Left lung (tissue), 10 donors: Measurements from ENCODE around the gene SLC6A18. TPM values are rescaled to one million over a fixed set of nuclear protein-coding genes. Genes with fewer than 3 reads are reported as not detected.

Source experiments
- ATAC-seq: fragments of 200-7000 bp; cut with Tn5 transposase; one replicate; pipeline ENCODE4 v1.9.1; 2020; ENCODE audit warnings: moderate library complexity
- DNase-seq, 4 donors: peaks; one replicate each; pipeline ENCODE4 v3.0.0-alpha.2; 2013 to 2020
- H3K27ac ChIP-seq, 2 donors: fragments of 200-600 bp; sonication (generic) in 1 of 2; one replicate each; pipeline versions ENCODE4 v1.5.0 to v1.8.0; 2020 to 2021
- H3K27me3 ChIP-seq, 2 donors: fragments of 200-600 bp; sonication (generic) in 1 of 2; one replicate each; pipeline versions ENCODE4 v1.5.0 to v1.8.0; 2020 to 2021
- H3K36me3 ChIP-seq, 2 donors: fragments of 200-600 bp; sonication (generic) in 1 of 2; one replicate each; pipeline versions ENCODE4 v1.5.0 to v1.8.0; 2020 to 2021
- H3K4me1 ChIP-seq, 2 donors: fragments of 200-600 bp; one replicate each; pipeline ENCODE4 v1.8.0; 2021
- H3K4me3 ChIP-seq, 2 donors: fragments of 200-600 bp; sonication (generic) in 1 of 2; one replicate each; pipeline versions ENCODE4 v1.5.0 to v1.8.0; 2020 to 2021; ENCODE audit warnings: mild to moderate bottlenecking in 1 of 2
- H3K9me3 ChIP-seq, 2 donors: fragments of 200-600 bp; sonication (generic) in 1 of 2; one replicate each; pipeline versions ENCODE4 v1.5.0 to v1.8.0; 2020 to 2021
- intact Hi-C, 2 donors: fragments of 100-400 bp; cut with DNase I; formaldehyde crosslinking; loops; one replicate each; pipeline versions ENCODE4 v1.11.2 to v1.14.2; 2022
- polyA plus RNA-seq, 6 donors: library from polyadenylated mRNA; unstranded; fragments of 120-200 nt; gene quantifications; one replicate each; pipeline ENCODE4 v1.2.1, GENCODE V29; 2013; ENCODE audit not compliant: insufficient read length in 6 of 6
- total RNA-seq, 2 donors: library from RNA; stranded (reverse); fragmentation: NEBNext Ultra II Directional; extraction: Animal tissue kit (Norgen Biotek cat#: 25700); gene quantifications; one replicate each; pipeline ENCODE4 v1.2.1, GENCODE V29; 2021
- TF ChIP-seq, protein P1 (sequence below), 2 donors: fragments of 200-600 bp; sonication (generic) in 1 of 2; IDR thresholded peaks; one replicate each; pipeline versions ENCODE4 v1.5.0 to v1.8.0; 2021; ENCODE audit warnings: antibody characterized with exemption in 2 of 2
- donor health status: DM: no; HTN: yes; CAD: no.
- donor health status: DM: no; HTN: no; CAD: no.

Gene SLC6A18
- total and polyA plus RNA-seq, 8 donors = 0.18 TPM; not detected in 7

DNA sequence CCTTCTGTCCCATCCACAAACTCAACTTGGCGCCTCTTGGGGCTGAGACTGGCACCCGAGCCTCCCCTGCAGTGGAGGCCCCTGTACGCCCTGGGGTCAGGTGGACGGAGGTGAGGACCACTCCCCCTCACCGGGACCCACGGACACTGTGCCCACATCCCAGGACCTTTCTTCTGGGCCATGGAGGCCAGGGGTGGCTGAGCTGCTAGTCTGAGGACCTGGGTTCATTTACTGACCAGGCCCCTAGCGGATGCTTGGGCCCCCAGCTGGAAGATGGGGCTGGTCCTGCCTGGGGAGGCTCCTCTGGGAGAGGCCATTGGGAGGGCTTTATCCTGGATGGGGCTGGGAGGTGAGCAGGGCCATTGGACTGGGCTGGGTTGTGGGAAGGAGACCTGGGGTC, 40.7 kb upstream of the SLC6A18 start:
- no peaks in the 10 kb centered on the region for H3K9me3 ChIP-seq
- ATAC-seq = no peak
- H3K27me3 ChIP-seq = peaks cover 0 to 41% of the 10 kb centered on the region in 2 donors
- no peaks in the 10 kb centered on the region for H3K36me3 ChIP-seq
- TF ChIP-seq, protein P1, sequence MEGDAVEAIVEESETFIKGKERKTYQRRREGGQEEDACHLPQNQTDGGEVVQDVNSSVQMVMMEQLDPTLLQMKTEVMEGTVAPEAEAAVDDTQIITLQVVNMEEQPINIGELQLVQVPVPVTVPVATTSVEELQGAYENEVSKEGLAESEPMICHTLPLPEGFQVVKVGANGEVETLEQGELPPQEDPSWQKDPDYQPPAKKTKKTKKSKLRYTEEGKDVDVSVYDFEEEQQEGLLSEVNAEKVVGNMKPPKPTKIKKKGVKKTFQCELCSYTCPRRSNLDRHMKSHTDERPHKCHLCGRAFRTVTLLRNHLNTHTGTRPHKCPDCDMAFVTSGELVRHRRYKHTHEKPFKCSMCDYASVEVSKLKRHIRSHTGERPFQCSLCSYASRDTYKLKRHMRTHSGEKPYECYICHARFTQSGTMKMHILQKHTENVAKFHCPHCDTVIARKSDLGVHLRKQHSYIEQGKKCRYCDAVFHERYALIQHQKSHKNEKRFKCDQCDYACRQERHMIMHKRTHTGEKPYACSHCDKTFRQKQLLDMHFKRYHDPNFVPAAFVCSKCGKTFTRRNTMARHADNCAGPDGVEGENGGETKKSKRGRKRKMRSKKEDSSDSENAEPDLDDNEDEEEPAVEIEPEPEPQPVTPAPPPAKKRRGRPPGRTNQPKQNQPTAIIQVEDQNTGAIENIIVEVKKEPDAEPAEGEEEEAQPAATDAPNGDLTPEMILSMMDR (IDR thresholded peaks at IDR 0.05) = no peak
- H3K27ac ChIP-seq = no peak overlapping the region
- DNase-seq = peak in 2 of 4 donors; percentile 26 to 55
- intact Hi-C loops = no loop called here
- no peak overlapping the region for H3K4me3 ChIP-seq
- no peaks in the 10 kb centered on the region for H3K4me1 ChIP-seq

DNA sequence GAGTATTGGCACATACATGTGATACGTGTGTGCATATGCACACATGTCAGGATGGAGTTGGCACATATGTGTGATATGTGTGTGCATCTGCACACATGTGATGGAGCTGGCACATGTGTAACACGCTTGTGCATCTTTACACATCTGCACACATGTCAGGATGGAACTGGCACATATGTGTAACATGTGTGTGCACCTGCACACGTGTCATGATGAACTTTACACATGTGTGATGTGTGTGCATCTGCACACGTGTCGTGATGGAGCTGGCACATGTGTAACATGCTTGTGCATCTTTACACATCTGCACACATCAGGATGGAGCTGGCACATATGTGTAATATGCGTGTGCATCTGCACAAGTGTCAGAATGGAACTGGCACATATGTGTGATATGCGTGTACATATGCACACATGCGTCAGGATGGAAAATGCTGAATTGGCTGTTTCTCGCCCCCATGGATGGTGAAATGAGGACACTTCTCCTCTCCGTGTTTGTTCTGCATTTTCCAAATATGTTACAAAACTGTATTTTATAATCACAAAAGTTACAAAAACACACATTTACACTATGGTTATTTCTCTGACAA, 40.0 kb upstream of the SLC6A18 start:
- ATAC-seq (no peak), DNase-seq (peak in 1 of 4 donors; percentile 9)
- TF ChIP-seq, protein P1 (IDR thresholded peaks at IDR 0.05) = no peak
- no peak overlapping the region for H3K27ac ChIP-seq
- no peaks in the 10 kb centered on the region for H3K4me1 ChIP-seq
- H3K27me3 ChIP-seq = peaks cover 0 to 48% of the 10 kb centered on the region in 2 donors
- H3K4me3 ChIP-seq = no peak overlapping the region
- no peaks in the 10 kb centered on the region for H3K36me3 ChIP-seq
- intact Hi-C loops = no loop called here
- no peaks in the 10 kb centered on the region for H3K9me3 ChIP-seq

DNA sequence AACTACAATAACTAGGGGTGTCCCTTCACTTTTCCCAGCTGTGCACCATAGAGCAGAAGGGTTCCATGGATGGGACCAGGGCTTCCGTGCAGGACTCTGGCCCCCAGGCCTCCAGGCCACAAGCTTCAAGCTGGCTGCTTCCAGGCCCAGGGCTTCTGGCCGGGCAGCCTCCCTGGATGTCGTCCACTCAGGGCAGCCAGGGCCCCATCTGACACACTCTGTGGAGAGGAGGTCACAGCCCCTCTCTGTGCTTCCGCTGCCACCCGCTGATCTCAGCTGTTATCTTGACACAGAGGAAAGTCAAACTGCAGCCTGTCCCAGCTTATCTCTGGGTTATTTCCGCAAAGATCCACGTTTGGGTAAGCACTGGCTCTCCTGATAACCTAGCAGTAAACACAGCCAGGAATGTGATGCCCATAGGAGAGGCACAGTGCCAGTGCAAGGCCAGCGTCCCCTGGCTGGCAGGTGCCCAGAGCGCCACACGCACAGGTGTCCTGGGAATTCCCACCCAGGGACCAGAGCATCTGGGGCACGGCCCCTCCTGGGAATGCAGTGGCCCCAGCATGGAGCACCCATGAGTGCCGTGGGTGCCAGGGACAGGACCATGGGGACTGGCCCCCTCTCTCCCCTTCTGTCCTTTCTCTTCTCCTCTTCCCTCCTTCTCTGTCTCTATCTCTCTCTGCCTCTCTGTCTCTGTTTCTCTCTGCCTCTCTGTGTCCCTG, 39.4 kb upstream of the SLC6A18 start:
- intact Hi-C loops = no loop called here
- DNase-seq (peak in 3 of 4 donors; percentile 15 to 67 (median 26)), ATAC-seq (no peak)

GRCh38 chr5:1186351-1187233, 38.6 kb upstream of the SLC6A18 start:
- H3K9me3 ChIP-seq = no peaks in the 10 kb centered on the region
- peak in 2 of 4 donors; percentile 17 to 35 for DNase-seq
- no peaks in the 10 kb centered on the region for H3K4me1 ChIP-seq
- H3K36me3 ChIP-seq = no peaks in the 10 kb centered on the region
- peaks cover 0 to 53% of the 10 kb centered on the region in 2 donors for H3K27me3 ChIP-seq
- ATAC-seq = no peak
- intact Hi-C loops = no loop called here
- TF ChIP-seq, protein P1 (IDR thresholded peaks at IDR 0.05) = no peak
- H3K4me3 ChIP-seq = no peak overlapping the region
- H3K27ac ChIP-seq = no peak overlapping the region

More for the DNA sequence above, 39.4 kb upstream of the SLC6A18 start:
- H3K27me3 ChIP-seq = peaks cover 0 to 54% of the 10 kb centered on the region in 2 donors
- no peaks in the 10 kb centered on the region for H3K36me3 ChIP-seq
- TF ChIP-seq, protein P1 (IDR thresholded peaks at IDR 0.05) = no peak
- no peak overlapping the region for H3K4me3 ChIP-seq
- H3K4me1 ChIP-seq = no peaks in the 10 kb centered on the region
- no peaks in the 10 kb centered on the region for H3K9me3 ChIP-seq
- no peak overlapping the region for H3K27ac ChIP-seq
